HG03460 (cell line): ENCODE measurements around the gene PRKG1.
"Not testable (repeated sequence)": the region's sequence is repeated elsewhere in the genome, so short reads cannot be mapped to it uniquely, and the experiment has no call there.

ENCODE experiments used
- ATAC-seq: cut with Tn5 transposase; IDR thresholded peaks from one replicate; pipeline ENCODE4 v1.9.1; 2021; ENCODE audit not compliant: unreplicated experiment

The PRKG1 gene

GRCh38 chr10:51567271-51567670 is 493.0 kb downstream of the PRKG1 start:
- ATAC-seq: no peak

GRCh38 chr10:51569467-51569866 is 495.2 kb downstream of the PRKG1 start:
- no peak for ATAC-seq

GRCh38 chr10:51574248-51575048 is 500.2 kb downstream of the PRKG1 start:
- ATAC-seq: no peak

- not testable (repeated sequence) for ATAC-seq
Observed at GRCh38 chr10:51581196-51581595, 506.9 kb downstream of the PRKG1 start.

- ATAC-seq: no peak
Observed at GRCh38 chr10:51583976-51584375, 509.7 kb downstream of the PRKG1 start.

GRCh38 chr10:51585742-51586141 is 511.5 kb downstream of the PRKG1 start:
- no peak for ATAC-seq

- ATAC-seq: no peak
Observed at GRCh38 chr10:51588984-51589383, 514.7 kb downstream of the PRKG1 start.

GRCh38 chr10:51590818-51591217 is 516.5 kb downstream of the PRKG1 start:
- no peak for ATAC-seq

GRCh38 chr10:51596695-51597094 is 522.4 kb downstream of the PRKG1 start:
- no peak for ATAC-seq

GRCh38 chr10:51599647-51600046 is 525.4 kb downstream of the PRKG1 start:
- no peak for ATAC-seq

GRCh38 chr10:51602326-51602725 is 528.0 kb downstream of the PRKG1 start:
- ATAC-seq: no peak

GRCh38 chr10:51604579-51604978 is 530.3 kb downstream of the PRKG1 start:
- no peak for ATAC-seq

GRCh38 chr10:51606825-51607462 is 532.7 kb downstream of the PRKG1 start:
- ATAC-seq: no peak

GRCh38 chr10:51607463-51607835 is 533.2 kb downstream of the PRKG1 start:
- no peak for ATAC-seq

- ATAC-seq: no peak
Observed at GRCh38 chr10:51608211-51608610, 533.9 kb downstream of the PRKG1 start.

GRCh38 chr10:51615764-51616298 is 541.5 kb downstream of the PRKG1 start:
- ATAC-seq: no peak

GRCh38 chr10:51617576-51618235 is 543.4 kb downstream of the PRKG1 start:
- ATAC-seq: peak; percentile 40

GRCh38 chr10:51619365-51619764 is 545.1 kb downstream of the PRKG1 start:
- ATAC-seq: no peak

GRCh38 chr10:51620131-51620530 is 545.8 kb downstream of the PRKG1 start:
- ATAC-seq: peak; percentile 47

- ATAC-seq: no peak
Observed at GRCh38 chr10:51624013-51624412, 549.7 kb downstream of the PRKG1 start.

- no peak for ATAC-seq
Observed at GRCh38 chr10:51629934-51630639, 555.8 kb downstream of the PRKG1 start.
